Left renal cortex interstitium (tissue), 4 donors: Measurements from ENCODE around the gene MATN4. TPM values are rescaled to one million over a fixed set of nuclear protein-coding genes. Genes with fewer than 3 reads are reported as not detected.

ENCODE experiments used
- DNase-seq, 4 donors: peaks; one replicate each; pipeline ENCODE4 v3.0.0-alpha.2; 2013; ENCODE audit warnings: low read depth in 4 of 4, low spot score in 2 of 4, missing footprints in 1 of 4
- polyA plus RNA-seq, 4 donors: library from polyadenylated mRNA; unstranded; fragments of 120-200 nt; gene quantifications; one replicate each; pipeline ENCODE4 v1.2.1, GENCODE V29; 2013; ENCODE audit not compliant: insufficient read length in 4 of 4

MATN4 gene
- polyA plus RNA-seq, 4 donors = 0.19 to 0.52 (median 0.31) TPM

DNA sequence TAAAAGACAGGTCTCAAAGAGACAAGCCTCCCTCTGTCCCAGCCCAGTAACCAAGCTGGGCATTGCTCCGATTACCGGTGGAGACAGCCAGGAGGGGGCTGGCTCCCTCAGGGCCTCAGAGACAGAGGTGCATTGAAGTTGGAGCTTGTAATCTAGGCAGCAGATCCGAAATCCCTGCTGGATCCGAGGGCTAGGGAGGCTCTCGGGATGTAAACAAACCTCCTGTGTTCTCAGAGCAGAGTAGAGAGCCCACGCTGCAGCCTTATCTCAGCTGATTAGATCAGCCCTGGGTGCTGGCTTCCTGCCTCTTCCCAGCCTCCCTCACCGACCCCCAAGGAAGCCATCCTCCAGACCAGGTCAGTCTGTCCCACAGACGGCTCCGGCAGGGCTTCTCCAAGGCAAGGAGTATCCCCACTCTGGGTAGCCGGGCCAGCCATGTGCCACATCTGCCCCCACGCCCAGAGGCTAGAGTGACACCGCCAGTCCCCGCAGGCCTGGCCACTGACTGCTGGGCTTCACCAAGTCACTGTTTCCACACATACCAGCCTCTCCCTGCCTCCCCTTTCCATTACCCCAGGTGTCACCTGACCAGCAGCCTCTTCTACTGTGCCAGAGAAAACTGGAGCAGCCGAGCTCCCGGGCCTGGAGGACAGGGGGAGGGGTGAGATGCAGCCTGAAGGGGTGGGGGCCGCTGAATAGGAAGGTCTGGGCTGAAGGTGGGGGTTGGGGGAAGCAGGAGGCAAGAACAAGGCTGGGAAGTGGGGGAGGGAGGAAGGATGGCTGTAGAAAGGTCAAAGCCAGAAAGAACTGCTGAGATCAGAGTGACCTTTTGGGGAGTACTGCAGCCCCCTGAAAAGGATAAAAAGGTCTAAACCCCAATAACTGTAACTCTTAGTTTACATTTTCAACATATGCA is 34.1 kb upstream of the MATN4 start:
- no peak for DNase-seq

DNA sequence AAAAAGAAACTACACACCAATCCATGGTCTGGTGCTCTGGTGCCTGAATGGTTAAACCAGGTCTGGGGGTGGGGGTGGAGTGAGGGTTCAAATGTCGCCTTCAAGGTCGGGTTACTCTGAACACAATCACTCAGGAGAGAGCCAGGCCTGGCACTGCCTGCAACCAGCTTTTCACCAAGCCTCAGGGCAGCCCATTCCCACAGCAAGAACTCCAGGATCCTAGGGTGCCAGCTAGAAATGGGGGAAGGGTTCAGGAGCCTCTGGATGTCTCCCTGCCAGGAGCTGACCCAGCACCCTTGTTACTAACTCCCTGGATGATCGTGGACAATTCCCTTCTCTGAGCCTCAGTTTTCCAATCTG is 33.5 kb upstream of the MATN4 start:
- DNase-seq = no peak

DNA sequence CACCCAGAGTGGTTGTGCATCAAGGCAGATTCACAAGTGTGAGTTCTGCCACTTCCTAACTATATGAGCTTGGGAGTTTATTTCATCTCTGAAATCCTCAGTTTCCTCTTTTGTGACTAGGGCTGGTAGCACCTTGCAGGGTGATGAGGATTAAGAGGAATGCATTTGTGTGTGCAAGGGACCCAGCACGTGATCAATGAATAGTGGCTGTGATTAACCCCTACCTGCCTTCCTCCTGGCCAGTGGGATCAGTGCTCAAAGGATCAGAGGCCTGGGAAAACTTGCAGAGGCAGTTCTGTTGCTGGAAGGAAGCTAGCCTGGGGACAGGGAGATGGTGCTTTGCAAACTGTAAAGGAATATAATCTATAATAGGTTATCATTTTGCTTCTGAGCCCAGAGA is 32.9 kb upstream of the MATN4 start:
- DNase-seq = no peak

DNA sequence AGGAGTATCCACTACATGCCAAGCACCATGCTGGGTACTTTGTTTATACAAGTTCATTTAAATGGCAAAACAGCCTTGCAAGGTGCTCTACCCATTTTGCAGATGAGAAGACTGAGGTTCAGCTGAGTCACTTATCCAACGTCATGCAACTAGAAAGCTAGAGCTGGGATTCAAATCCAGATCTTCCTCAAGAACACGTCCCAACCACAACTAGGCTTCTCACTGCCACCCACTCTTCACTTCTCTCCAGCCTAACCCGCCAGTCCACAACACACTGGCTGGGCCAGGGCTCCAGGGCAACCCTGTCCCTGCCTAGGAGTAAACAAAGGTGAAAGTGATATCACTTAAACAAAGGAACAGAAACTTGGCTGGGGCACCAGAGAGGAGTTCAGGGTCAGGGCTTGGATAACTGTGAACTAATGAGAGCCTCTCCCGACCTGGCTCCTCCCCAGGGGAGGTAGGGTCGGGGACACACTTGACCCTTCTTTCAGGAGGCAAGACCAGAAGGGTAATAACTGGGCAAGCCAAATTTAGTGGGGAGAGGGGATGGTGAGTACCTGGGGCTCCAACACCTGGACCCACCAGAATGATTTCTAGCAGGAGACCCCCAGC is 32.2 kb upstream of the MATN4 start:
- no peak for DNase-seq

DNA sequence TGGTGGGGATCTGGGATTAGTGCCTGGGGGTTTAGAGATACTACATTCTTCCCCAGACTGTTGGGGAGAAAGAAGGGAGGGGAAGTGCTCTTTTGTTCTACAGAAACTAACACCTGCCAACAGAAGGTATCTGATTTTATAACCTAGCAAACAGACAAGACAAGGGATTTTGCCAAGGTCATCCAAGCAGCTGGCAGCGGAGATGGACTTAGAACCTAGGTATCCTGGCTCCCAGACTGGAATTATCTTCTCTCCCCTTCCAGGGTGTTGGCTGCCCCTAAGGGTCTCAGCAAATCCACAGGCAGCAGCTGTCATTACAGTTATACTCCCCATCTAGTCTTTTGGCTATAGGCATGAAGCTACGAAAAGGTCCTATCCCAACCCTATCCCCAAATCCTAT is 31.7 kb upstream of the MATN4 start:
- no peak for DNase-seq

- no peak for DNase-seq
These were observed 31.0 kb upstream of the MATN4 start for GRCh38 chr20:45339084-45339483.

DNA sequence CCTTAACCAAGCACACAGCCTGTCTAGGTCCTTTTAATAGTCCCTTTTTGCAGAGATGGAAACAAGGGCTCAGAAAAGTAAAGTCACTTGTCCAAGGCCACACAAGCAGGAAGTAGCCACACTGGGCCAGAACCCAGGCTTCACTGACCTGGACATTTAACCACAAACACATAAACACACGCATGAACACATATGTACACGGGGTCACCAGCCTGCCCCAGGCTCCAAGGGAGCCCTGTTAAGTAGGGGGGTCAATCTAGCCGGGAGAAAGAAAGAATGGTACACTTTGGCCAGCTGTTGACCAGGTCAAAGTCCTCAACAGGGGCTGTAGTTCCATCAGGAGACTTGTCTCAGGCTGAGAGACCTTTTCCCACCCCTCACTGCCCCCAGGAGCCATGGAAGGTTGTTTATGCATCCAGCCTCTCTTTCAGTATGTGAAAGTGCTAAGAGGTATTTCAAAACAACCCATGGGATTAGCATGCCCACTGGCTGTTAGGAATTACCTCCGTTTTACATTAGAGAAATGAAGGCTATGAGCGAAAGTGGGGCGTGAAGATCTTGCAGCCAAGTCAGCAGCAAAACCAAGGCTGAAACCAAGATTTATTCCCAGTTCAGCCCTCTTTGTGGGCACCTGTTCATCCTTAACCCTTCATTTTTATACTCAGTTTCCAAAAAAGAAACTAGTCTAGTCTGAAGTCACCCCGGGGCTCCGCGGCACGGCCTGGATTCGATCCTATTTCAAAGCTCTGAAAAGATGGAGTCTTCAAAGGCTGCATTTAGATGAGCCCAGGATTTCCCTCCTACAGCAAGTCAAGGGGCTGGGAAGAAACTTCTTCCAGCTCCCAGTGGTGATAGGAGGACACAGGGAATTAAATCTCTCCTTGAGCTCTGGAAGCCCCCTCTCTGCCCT is 30.3 kb upstream of the MATN4 start:
- no peak for DNase-seq

GRCh38 chr20:45337367-45338120 is 29.4 kb upstream of the MATN4 start:
- DNase-seq = no peak

- DNase-seq = no peak
These were observed 28.6 kb upstream of the MATN4 start for GRCh38 chr20:45336530-45337366.

GRCh38 chr20:45330476-45330875 is 22.4 kb upstream of the MATN4 start:
- no peak for DNase-seq

GRCh38 chr20:45329497-45330319 is 21.6 kb upstream of the MATN4 start:
- no peak for DNase-seq

DNA sequence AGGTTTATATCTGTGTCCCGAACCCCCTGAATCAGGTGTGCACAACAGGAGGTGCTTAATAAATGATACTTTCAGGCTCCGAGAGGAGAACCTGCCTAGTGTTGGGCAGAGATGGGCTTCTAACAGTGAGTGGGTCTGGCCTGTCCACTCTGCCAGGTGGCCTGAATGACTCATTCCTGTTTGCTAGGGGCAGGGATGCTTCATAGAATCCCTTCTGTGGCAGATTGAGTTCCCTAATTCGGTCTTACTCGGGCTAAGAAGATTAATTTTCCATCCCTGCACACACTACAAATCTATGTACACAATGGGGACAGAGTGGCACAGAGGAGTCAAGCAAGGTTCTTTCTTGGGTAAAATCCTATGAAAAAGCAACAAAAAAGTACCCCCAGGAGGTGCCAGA is 20.4 kb upstream of the MATN4 start:
- no peak for DNase-seq

DNA sequence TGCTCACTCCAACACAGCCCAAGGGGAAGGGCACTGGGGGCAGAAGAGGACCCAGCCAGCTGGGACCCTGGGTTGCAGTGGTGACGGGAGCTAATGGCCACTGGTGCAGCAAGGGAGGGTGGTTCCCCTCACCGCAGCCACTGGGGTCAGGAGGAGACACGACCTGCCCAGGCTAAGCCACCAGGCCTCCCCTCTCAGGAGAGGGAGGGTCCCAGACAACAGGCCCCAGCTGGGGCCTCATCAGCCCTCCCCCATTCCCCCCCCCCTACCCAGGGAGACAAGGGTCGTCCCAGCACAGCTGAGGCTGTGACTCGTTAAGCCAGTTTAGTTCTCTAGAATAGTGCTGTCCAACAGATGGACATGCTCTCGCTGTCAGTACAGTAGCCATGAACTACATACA is 17.3 kb upstream of the MATN4 start:
- no peak for DNase-seq

DNA sequence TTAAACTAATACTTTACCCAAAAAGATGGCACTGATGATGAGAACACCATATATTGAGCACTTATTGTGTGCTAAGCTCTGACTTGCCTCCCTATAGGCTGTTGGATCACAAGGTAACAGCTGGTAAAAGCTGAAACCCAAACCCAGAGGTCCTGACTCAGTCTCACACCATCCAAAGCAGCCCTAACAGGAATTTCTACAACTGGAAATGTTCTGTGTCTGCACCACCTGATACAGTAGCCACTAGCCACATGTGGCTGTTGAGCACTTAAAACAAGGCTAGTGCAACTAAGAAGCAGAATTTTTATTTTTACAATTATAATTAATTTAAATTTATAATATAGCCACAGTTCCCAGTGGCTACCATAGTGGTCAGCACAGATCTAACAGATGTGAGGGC is 15.6 kb upstream of the MATN4 start:
- DNase-seq = no peak

DNA sequence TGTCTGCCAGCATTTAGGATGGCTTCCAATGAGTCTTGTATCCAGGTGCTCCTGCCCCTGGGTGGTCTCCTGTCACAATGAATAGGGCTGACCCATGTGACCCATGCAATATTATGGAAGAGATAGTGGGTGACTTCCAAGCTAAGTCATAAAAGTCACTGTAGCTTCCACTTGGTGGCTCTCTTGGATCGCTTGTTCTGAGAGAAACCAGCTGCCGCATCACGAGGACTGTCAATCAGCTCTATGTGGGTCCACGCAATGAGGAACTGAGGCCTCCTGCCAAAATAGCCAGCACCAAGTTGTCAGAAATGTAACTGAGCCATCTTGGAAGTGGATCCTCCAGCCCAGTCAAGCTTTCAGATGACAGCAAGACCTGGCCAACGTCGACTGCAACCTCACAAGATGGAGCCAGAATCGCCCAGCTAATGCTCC is 14.9 kb upstream of the MATN4 start:
- no peak for DNase-seq

GRCh38 chr20:45320948-45321595 is 13.0 kb upstream of the MATN4 start:
- no peak for DNase-seq

GRCh38 chr20:45318948-45319347 is 10.8 kb upstream of the MATN4 start:
- DNase-seq = no peak

GRCh38 chr20:45318386-45318939 is 10.4 kb upstream of the MATN4 start:
- DNase-seq = no peak
